GM23338 (cell line): ENCODE results near the gene SUCLG2. TPM values are rescaled to one million over a fixed set of nuclear protein-coding genes. Genes with fewer than 3 reads are reported as not detected.

Experiments used
- ATAC-seq: fragments of 200-7000 bp; cut with Tn5 transposase; 3 replicates; pipeline ENCODE4 v1.9.1; 2020
- DNase-seq: peaks from one replicate; pipeline ENCODE4 v3.0.0-alpha.2; 2015; ENCODE audit warnings: low spot score
- H2AFZ ChIP-seq: fragments of 200-600 bp; sonication (generic); 2 replicates; pipeline ENCODE4 v1.8.0; 2016; ENCODE audit warnings: antibody characterized with exemption, mild to moderate bottlenecking, moderate library complexity
- H3F3A ChIP-seq: fragments of 200-600 bp; sonication (generic); replicated peaks from 2 replicates; pipeline ENCODE4 v1.8.0; 2017; ENCODE audit warnings: antibody characterized with exemption, mixed run types, low read depth
- H3K27ac ChIP-seq: fragments of 200-600 bp; sonication (generic); 2 replicates; pipeline ENCODE4 v1.6.1; 2016; ENCODE audit warnings: low read depth
- H3K27me3 ChIP-seq: fragments of 200-600 bp; sonication (generic); 2 replicates; pipeline ENCODE4 v1.8.0; 2016; ENCODE audit warnings: mild to moderate bottlenecking, mixed run types, moderate library complexity; ENCODE audit not compliant: insufficient read depth
- H3K36me3 ChIP-seq: fragments of 200-600 bp; sonication (generic); 2 replicates; pipeline ENCODE4 v1.8.0; 2016; ENCODE audit warnings: mild to moderate bottlenecking; ENCODE audit not compliant: insufficient read depth
- H3K4me1 ChIP-seq: fragments of 200-600 bp; sonication (generic); 2 replicates; pipeline ENCODE4 v1.8.0; 2016; ENCODE audit warnings: mild to moderate bottlenecking, moderate library complexity; ENCODE audit not compliant: insufficient read depth
- H3K4me2 ChIP-seq: fragments of 200-600 bp; sonication (generic); 2 replicates; pipeline ENCODE4 v1.7.1; 2017; ENCODE audit warnings: mixed run types
- H3K4me3 ChIP-seq: fragments of 200-600 bp; sonication (generic); 2 replicates; pipeline ENCODE4 v1.6.1; 2016; ENCODE audit warnings: mixed run types
- H3K79me2 ChIP-seq: fragments of 200-600 bp; sonication (generic); replicated peaks from 2 replicates; pipeline ENCODE4 v1.8.0; 2017; ENCODE audit warnings: mild to moderate bottlenecking; ENCODE audit not compliant: insufficient read depth
- H3K9me2 ChIP-seq: fragments of 200-600 bp; sonication (generic); 2 replicates; pipeline ENCODE4 v1.8.0; 2017; ENCODE audit not compliant: insufficient read depth
- H4K20me1 ChIP-seq: fragments of 200-600 bp; sonication (generic); replicated peaks from 2 replicates; pipeline ENCODE4 v1.8.0; 2017; ENCODE audit warnings: mild to moderate bottlenecking; ENCODE audit not compliant: insufficient read depth
- H3K27ac Mint-ChIP-seq: 2 replicates; pipeline ENCODE4 v1.8.0; 2020; ENCODE audit warnings: inconsistent platforms, mild to moderate bottlenecking, moderate library complexity, mixed read lengths
- H3K27me3 Mint-ChIP-seq: 3 replicates; pipeline ENCODE4 v1.8.0; 2022; ENCODE audit warnings: low read depth, mild to moderate bottlenecking, moderate library complexity, mixed read lengths, inconsistent platforms; ENCODE audit not compliant: insufficient read depth, poor library complexity
- H3K36me3 Mint-ChIP-seq: 3 replicates; pipeline ENCODE4 v1.8.0; 2021; ENCODE audit warnings: low read depth, mild to moderate bottlenecking, inconsistent platforms, moderate library complexity, mixed read lengths
- H3K4me1 Mint-ChIP-seq: 3 replicates; pipeline ENCODE4 v1.8.0; 2020; ENCODE audit warnings: mild to moderate bottlenecking, inconsistent platforms, mixed read lengths
- H3K4me3 Mint-ChIP-seq: 3 replicates; pipeline ENCODE4 v1.8.0; 2021; ENCODE audit warnings: moderate library complexity, mild to moderate bottlenecking, inconsistent platforms, mixed read lengths
- H3K9me3 Mint-ChIP-seq: 3 replicates; pipeline ENCODE4 v1.8.0; 2020; ENCODE audit warnings: moderate library complexity, mild to moderate bottlenecking, inconsistent platforms, mixed read lengths
- CREB1 ChIP-seq: fragments of 250-450 bp; sonication (Bioruptor Pico); IDR thresholded peaks from 2 replicates; pipeline ENCODE4 v1.5.0; 2020; ENCODE audit warnings: low read depth, mild to moderate bottlenecking, moderate library complexity
- CTCF ChIP-seq, 2 experiments: fragments of 200-600 bp in 1 of 2; sonication (generic) in 1 of 2; conservative IDR thresholded peaks; 2 replicates each; pipeline versions ENCODE4 v1.5.1 to v1.6.1; 2016 to 2017; ENCODE audit warnings: antibody characterized with exemption in 2 of 2, low read depth in 2 of 2, mild to moderate bottlenecking in 2 of 2, moderate library complexity in 1 of 2
- EZH2 ChIP-seq: fragments of 200-600 bp; sonication (generic); IDR thresholded peaks from one replicate; pipeline ENCODE4 v1.8.0; 2017; ENCODE audit warnings: antibody characterized with exemption, mild to moderate bottlenecking, low read depth; ENCODE audit not compliant: unreplicated experiment
- EZH2phosphoT487 ChIP-seq: fragments of 200-600 bp; sonication (generic); IDR thresholded peaks from one replicate; pipeline ENCODE4 v1.8.1; 2018; ENCODE audit warnings: antibody characterized with exemption; ENCODE audit not compliant: unreplicated experiment
- NANOG ChIP-seq: IDR thresholded peaks from 2 replicates; pipeline ENCODE4 v1.6.1; 2016; ENCODE audit warnings: antibody characterized with exemption, borderline replicate concordance
- REST ChIP-seq: IDR thresholded peaks from one replicate; pipeline ENCODE4 v1.6.1; 2018; ENCODE audit warnings: antibody characterized with exemption; ENCODE audit not compliant: unreplicated experiment
- ZNF331 ChIP-seq: fragments of 250-450 bp; sonication (Bioruptor Pico); IDR thresholded peaks from 2 replicates; pipeline ENCODE4 v1.5.0; 2020; ENCODE audit warnings: low read depth, mild to moderate bottlenecking, moderate library complexity
- ZNF462 ChIP-seq: fragments of 250-450 bp; sonication (Bioruptor Pico); IDR thresholded peaks from 2 replicates; pipeline ENCODE4 v1.5.0; 2020; ENCODE audit warnings: mild to moderate bottlenecking, moderate library complexity
- polyA plus RNA-seq: library from polyadenylated mRNA; unstranded; fragments of >200 nt; fragmentation: Nextera tagmentation; extraction: Ambion mirVana; gene quantifications from 2 replicates; pipeline ENCODE4 v1.2.1, GENCODE V29; 2016
- total RNA-seq: library from RNA; depleted of rRNA; stranded (reverse); fragments of >200 nt; shearing (Covaris generic); gene quantifications from 2 replicates; pipeline ENCODE4 v1.2.3, GENCODE V29; 2014

SUCLG2 gene
- total and polyA plus RNA-seq, 2 experiments from 2014 or later = 29.3 to 39.0 TPM

- TF ChIP-seq REST (no peak), ZNF462 (CRISPR knock-in tag) (no peak), EZH2phosphoT487 (no peak), NANOG (no peak)
Observed at GRCh38 chr3:67561667-67562394, 92.6 kb downstream of the SUCLG2 start (continued).

- Histone ChIP-seq H3K79me2 (no peaks in the 10 kb centered on the region), H3K4me3 (no peak overlapping the region), H4K20me1 (no peaks in the 10 kb centered on the region), H3K9me2 (no peaks in the 10 kb centered on the region), H3K27me3 (no peaks in the 10 kb centered on the region), H3K36me3 (no peaks in the 10 kb centered on the region), H2AFZ (no peak overlapping the region), H3F3A (no peaks in the 10 kb centered on the region), H3K4me1 (no peaks in the 10 kb centered on the region), H3K27ac (no peak overlapping the region), H3K4me2 (no peak overlapping the region)
- ATAC-seq (no peak), DNase-seq (no peak)
- Mint-ChIP-seq H3K9me3 (no peaks in the 10 kb centered on the region), H3K27ac (peak overlapping the region; percentile 26; the same call in 1 of the 2 replicates), H3K27me3 (peaks cover 2% of the 10 kb centered on the region), H3K4me3 (no peak overlapping the region), H3K4me1 (peaks cover 6% of the 10 kb centered on the region; the same call in 2 of the 3 replicates), H3K36me3 (no peaks in the 10 kb centered on the region)
- TF ChIP-seq CTCF (conservative IDR thresholded peaks at IDR 0.05; ENCODE audit: low read depth in 2 of 2) = no peak
- TF ChIP-seq CREB1 (CRISPR knock-in tag) = no peak
- TF ChIP-seq REST = no peak
- TF ChIP-seq NANOG = no peak
- no peak for TF ChIP-seq ZNF331 (CRISPR knock-in tag)
- no peak for TF ChIP-seq EZH2
Observed at GRCh38 chr3:67561266-67561665, 93.1 kb downstream of the SUCLG2 start.
